WERI-Rb-1 (cell line): ENCODE data around the gene LBX2.

Experiments
- DNase-seq: peaks from one replicate; pipeline ENCODE4 v3.0.0-alpha.2; 2020
- H3K27ac ChIP-seq: fragments of 250-450 bp; sonication (Bioruptor Pico); 2 replicates; pipeline ENCODE4 v1.5.1; 2020; ENCODE audit warnings: mild to moderate bottlenecking, moderate library complexity
- H3K27me3 ChIP-seq: fragments of 250-450 bp; sonication (Bioruptor Pico); 2 replicates; pipeline ENCODE4 v1.5.1; 2021; ENCODE audit warnings: mild to moderate bottlenecking, low read depth, moderate library complexity; ENCODE audit not compliant: insufficient read depth, severe bottlenecking
- H3K36me3 ChIP-seq: fragments of 250-450 bp; sonication (Bioruptor Pico); 2 replicates; pipeline ENCODE4 v1.5.1; 2020; ENCODE audit warnings: mild to moderate bottlenecking, moderate library complexity
- H3K4me3 ChIP-seq: 2 replicates; pipeline ENCODE4 v1.5.1; 2011; ENCODE audit warnings: low read depth, mild to moderate bottlenecking, control low read depth, low read length
- H3K9me3 ChIP-seq: fragments of 250-450 bp; sonication (Bioruptor Pico); 2 replicates; pipeline ENCODE4 v1.5.1; 2021; ENCODE audit warnings: mild to moderate bottlenecking, moderate library complexity; ENCODE audit not compliant: severe bottlenecking
- CTCF ChIP-seq: IDR thresholded peaks from 2 replicates; pipeline ENCODE4 v1.5.1; 2011; ENCODE audit warnings: low read depth, mild to moderate bottlenecking, control low read depth, inconsistent platforms, low read length

Gene LBX2

DNA sequence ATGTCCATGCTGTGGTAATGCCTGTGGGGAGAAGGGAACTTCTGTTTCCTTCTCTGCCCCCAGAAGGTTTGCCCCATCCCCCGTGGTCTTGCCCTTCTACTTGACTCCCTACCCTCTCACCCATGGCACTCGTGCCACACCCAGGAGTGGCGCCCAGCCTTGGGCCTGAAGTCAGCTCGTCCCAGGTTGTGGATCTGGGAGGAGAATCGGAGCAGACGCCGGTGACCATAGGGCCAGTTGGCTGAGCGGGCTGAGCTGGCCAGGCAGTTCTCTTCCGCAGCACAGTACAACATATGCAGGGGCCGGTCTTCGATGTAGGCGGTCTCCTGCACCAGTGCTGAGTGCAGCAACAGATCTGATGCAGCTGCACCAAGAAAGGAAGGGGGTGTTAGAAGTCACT lies 35.0 kb upstream of the LBX2 start:
- Histone ChIP-seq H3K9me3 (no peaks in the 10 kb centered on the region), H3K27me3 (no peaks in the 10 kb centered on the region), H3K36me3 (peaks cover 37% of the 10 kb centered on the region), H3K27ac (no peak overlapping the region), H3K4me3 (no peak overlapping the region)
- TF ChIP-seq CTCF: no peak
- no peak for DNase-seq

GRCh38 chr2:74533464-74533863 lies 34.1 kb upstream of the LBX2 start:
- Histone ChIP-seq H3K36me3 (peaks cover 39% of the 10 kb centered on the region), H3K27ac (no peak overlapping the region), H3K4me3 (no peak overlapping the region), H3K9me3 (no peaks in the 10 kb centered on the region), H3K27me3 (no peaks in the 10 kb centered on the region)
- no peak for DNase-seq
- TF ChIP-seq CTCF: no peak

DNA sequence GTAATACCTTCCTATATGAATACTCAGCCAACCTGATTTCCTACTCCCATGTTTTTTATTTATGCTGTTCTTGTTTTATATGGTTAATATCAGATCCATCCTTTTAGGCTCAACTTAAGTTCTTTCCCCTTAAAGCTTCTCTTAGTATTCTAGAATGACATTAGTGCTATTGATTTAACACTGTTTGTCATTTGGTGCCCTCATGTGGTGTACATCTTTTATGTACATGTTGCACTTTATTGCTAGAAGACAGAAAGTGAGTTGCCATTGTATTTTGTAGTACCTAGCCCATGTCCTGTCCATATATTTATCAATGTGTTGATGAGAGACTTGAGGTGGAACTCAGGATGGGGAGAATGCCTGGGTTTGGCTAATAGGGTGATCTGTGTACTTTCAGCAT lies 32.8 kb upstream of the LBX2 start:
- no peak for DNase-seq
- no peak overlapping the region for H3K4me3 ChIP-seq
- H3K27me3 ChIP-seq: no peaks in the 10 kb centered on the region
- H3K27ac ChIP-seq: peak overlapping the region; percentile 86; the same call in 1 of the 2 replicates
- H3K36me3 ChIP-seq: peaks cover 51% of the 10 kb centered on the region
- no peaks in the 10 kb centered on the region for H3K9me3 ChIP-seq
- TF ChIP-seq CTCF: no peak

- Histone ChIP-seq H3K27me3 (no peaks in the 10 kb centered on the region), H3K9me3 (no peaks in the 10 kb centered on the region), H3K36me3 (peaks cover 56% of the 10 kb centered on the region), H3K4me3 (no peak overlapping the region), H3K27ac (peak overlapping the region; percentile 86)
- no peak for TF ChIP-seq CTCF
- DNase-seq: no peak
These were observed 32.3 kb upstream of the LBX2 start for GRCh38 chr2:74531666-74532065.

GRCh38 chr2:74530239-74531187 lies 31.1 kb upstream of the LBX2 start:
- Histone ChIP-seq H3K27ac (peak overlapping the region; percentile 86), H3K27me3 (no peaks in the 10 kb centered on the region), H3K9me3 (no peaks in the 10 kb centered on the region), H3K4me3 (peak overlapping the region; percentile 97), H3K36me3 (peaks cover 68% of the 10 kb centered on the region)
- peak; percentile 66 for DNase-seq
- TF ChIP-seq CTCF: no peak
